Endothelial cell (in vitro differentiated cells): ENCODE measurements around the gene NPAS2. TPM values are rescaled to one million over a fixed set of nuclear protein-coding genes. Genes with fewer than 3 reads are reported as not detected.

ENCODE experiments used
- DNase-seq: peaks from one replicate; pipeline ENCODE4 v3.0.0; 2021; ENCODE audit warnings: low spot score
- H3K27ac Mint-ChIP-seq: one replicate; pipeline ENCODE4 v1.8.0; 2021; ENCODE audit warnings: mixed read lengths, inconsistent platforms; ENCODE audit not compliant: unreplicated experiment
- H3K27me3 Mint-ChIP-seq: one replicate; pipeline ENCODE4 v1.8.0; 2021; ENCODE audit warnings: mild to moderate bottlenecking, moderate library complexity, mixed read lengths, inconsistent platforms; ENCODE audit not compliant: unreplicated experiment
- H3K36me3 Mint-ChIP-seq: one replicate; pipeline ENCODE4 v1.8.0; 2021; ENCODE audit warnings: mild to moderate bottlenecking, low read depth, mixed read lengths, inconsistent platforms; ENCODE audit not compliant: unreplicated experiment
- H3K4me1 Mint-ChIP-seq: one replicate; pipeline ENCODE4 v1.8.0; 2021; ENCODE audit warnings: mild to moderate bottlenecking, mixed read lengths, inconsistent platforms; ENCODE audit not compliant: unreplicated experiment
- H3K4me3 Mint-ChIP-seq: one replicate; pipeline ENCODE4 v1.8.0; 2021; ENCODE audit warnings: mild to moderate bottlenecking, mixed read lengths, inconsistent platforms; ENCODE audit not compliant: unreplicated experiment
- H3K9me3 Mint-ChIP-seq: one replicate; pipeline ENCODE4 v1.8.0; 2021; ENCODE audit warnings: mixed read lengths, inconsistent platforms; ENCODE audit not compliant: unreplicated experiment
- CTCF ChIP-seq: fragments of 200-600 bp; sonication (generic); IDR thresholded peaks from one replicate; pipeline ENCODE4 v1.5.0; 2021; ENCODE audit warnings: antibody characterized with exemption; ENCODE audit not compliant: unreplicated experiment
- total RNA-seq: library from RNA; stranded (reverse); fragmentation: NEBNext Ultra II Directional; extraction: Animal tissue kit (Norgen Biotek cat#: 25700); gene quantifications from one replicate; pipeline ENCODE4 v1.2.1, GENCODE V29; 2021; ENCODE audit not compliant: unreplicated experiment

The NPAS2 gene
- total RNA-seq, 1 donor from 2014 or later = 70.1 TPM

- Mint-ChIP-seq H3K9me3 (no peaks in the 10 kb centered on the region), H3K27ac (no peak overlapping the region), H3K4me3 (no peak overlapping the region), H3K27me3 (peaks cover 7% of the 10 kb centered on the region), H3K36me3 (peaks cover 28% of the 10 kb centered on the region), H3K4me1 (peaks cover 13% of the 10 kb centered on the region)
- TF ChIP-seq CTCF = no peak
- DNase-seq = no peak
Observed at GRCh38 chr2:100998235-100998573, 178.3 kb downstream of the NPAS2 start.

- Mint-ChIP-seq H3K9me3 (no peaks in the 10 kb centered on the region), H3K27me3 (peaks cover 2% of the 10 kb centered on the region), H3K36me3 (peaks cover 30% of the 10 kb centered on the region), H3K4me3 (no peak overlapping the region), H3K4me1 (peaks cover 29% of the 10 kb centered on the region), H3K27ac (no peak overlapping the region)
- DNase-seq = no peak
- TF ChIP-seq CTCF = no peak
Observed at GRCh38 chr2:100999995-101000394, 180.1 kb downstream of the NPAS2 start.

GRCh38 chr2:101001691-101002561, 182.0 kb downstream of the NPAS2 start, which contains the start of gene RPL31:
Gene RPL31, plus strand, starts transcription at chr2:101002289. Its CDS starts 413 bp downstream, at chr2:101002702.
- H3K9me3 Mint-ChIP-seq = no peaks in the 10 kb centered on the region
- peak; percentile 94 for DNase-seq
- peaks cover 41% of the 10 kb centered on the region for H3K36me3 Mint-ChIP-seq
- H3K4me3 Mint-ChIP-seq = peak within 1 kb of the TSS; percentile 97
- no peak for TF ChIP-seq CTCF
- peaks cover 28% of the 10 kb centered on the region for H3K4me1 Mint-ChIP-seq
- H3K27ac Mint-ChIP-seq = peak within 1 kb of the TSS; percentile 90
- H3K27me3 Mint-ChIP-seq = peaks cover 2% of the 10 kb centered on the region

- Mint-ChIP-seq H3K36me3 (peaks cover 43% of the 10 kb centered on the region), H3K27me3 (peaks cover 2% of the 10 kb centered on the region), H3K4me1 (peaks cover 28% of the 10 kb centered on the region)
Observed at GRCh38 chr2:101002562-101003277, 182.8 kb downstream of the NPAS2 start.

More at GRCh38 chr2:101002562-101003277, 182.8 kb downstream of the NPAS2 start:
- TF ChIP-seq CTCF = no peak
- no peak for DNase-seq
- H3K4me3 Mint-ChIP-seq = peak overlapping the region; percentile 97
- peak overlapping the region; percentile 90 for H3K27ac Mint-ChIP-seq
- H3K9me3 Mint-ChIP-seq = no peaks in the 10 kb centered on the region
